Activated CD8-positive, alpha-beta T cell treated with anti-CD3 and anti-CD28 coated beads for 36 hours (primary cell): Measurements from ENCODE around the gene IQGAP3. TPM values are rescaled to one million over a fixed set of nuclear protein-coding genes. Genes with fewer than 3 reads are reported as not detected.

Experiments used
- ATAC-seq: fragments of 200-7000 bp; cut with Tn5 transposase; one replicate; pipeline ENCODE4 v1.10.0; 2021; ENCODE audit warnings: mild to moderate bottlenecking, moderate library complexity
- CTCF ChIA-PET: fragments of 350-600 bp; sonication (Branson Sonifier 250); formaldehyde crosslinking; loops from one replicate; lab custom pipeline; 2021; ENCODE audit warnings: antibody characterized with exemption; lab: Charles Lee
- POLR2A ChIA-PET: fragments of 350-600 bp; sonication (Branson Sonifier 250); formaldehyde crosslinking; loops from one replicate; lab custom pipeline; 2021; ENCODE audit warnings: antibody characterized with exemption; lab: Charles Lee
- DNase-seq: peaks from one replicate; pipeline ENCODE4 v3.0.0-alpha.2; 2020
- H3K27ac Mint-ChIP-seq: one replicate; pipeline ENCODE4 v1.8.0; 2021; ENCODE audit warnings: mild to moderate bottlenecking, mixed read lengths
- H3K27me3 Mint-ChIP-seq: one replicate; pipeline ENCODE4 v1.8.0; 2021; ENCODE audit warnings: mixed read lengths
- H3K36me3 Mint-ChIP-seq: one replicate; pipeline ENCODE4 v1.8.0; 2021; ENCODE audit warnings: low read depth, mixed read lengths
- H3K4me1 Mint-ChIP-seq: one replicate; pipeline ENCODE4 v1.8.0; 2021; ENCODE audit warnings: low read depth, mixed read lengths
- H3K4me3 Mint-ChIP-seq: one replicate; pipeline ENCODE4 v1.8.0; 2021; ENCODE audit warnings: mild to moderate bottlenecking, moderate library complexity, mixed read lengths
- H3K9me3 Mint-ChIP-seq: one replicate; pipeline ENCODE4 v1.8.0; 2021; ENCODE audit warnings: mixed read lengths
- intact Hi-C: fragments of 100-400 bp; cut with micrococcal nuclease; formaldehyde crosslinking; loops from one replicate; pipeline ENCODE4 v1.10.0; 2022
- total RNA-seq, 2 experiments: library from RNA; stranded (reverse); gene quantifications; one replicate each; pipeline ENCODE4 v1.2.3, GENCODE V29; 2021
- TF ChIP-seq, protein P1 (sequence below): fragments of 200-600 bp; IDR thresholded peaks from one replicate; pipeline ENCODE4 v1.8.0; 2022; ENCODE audit warnings: antibody characterized with exemption, mild to moderate bottlenecking

The IQGAP3 gene
- total RNA-seq, 2 experiments from 2014 or later: 14.4 to 14.9 TPM

DNA sequence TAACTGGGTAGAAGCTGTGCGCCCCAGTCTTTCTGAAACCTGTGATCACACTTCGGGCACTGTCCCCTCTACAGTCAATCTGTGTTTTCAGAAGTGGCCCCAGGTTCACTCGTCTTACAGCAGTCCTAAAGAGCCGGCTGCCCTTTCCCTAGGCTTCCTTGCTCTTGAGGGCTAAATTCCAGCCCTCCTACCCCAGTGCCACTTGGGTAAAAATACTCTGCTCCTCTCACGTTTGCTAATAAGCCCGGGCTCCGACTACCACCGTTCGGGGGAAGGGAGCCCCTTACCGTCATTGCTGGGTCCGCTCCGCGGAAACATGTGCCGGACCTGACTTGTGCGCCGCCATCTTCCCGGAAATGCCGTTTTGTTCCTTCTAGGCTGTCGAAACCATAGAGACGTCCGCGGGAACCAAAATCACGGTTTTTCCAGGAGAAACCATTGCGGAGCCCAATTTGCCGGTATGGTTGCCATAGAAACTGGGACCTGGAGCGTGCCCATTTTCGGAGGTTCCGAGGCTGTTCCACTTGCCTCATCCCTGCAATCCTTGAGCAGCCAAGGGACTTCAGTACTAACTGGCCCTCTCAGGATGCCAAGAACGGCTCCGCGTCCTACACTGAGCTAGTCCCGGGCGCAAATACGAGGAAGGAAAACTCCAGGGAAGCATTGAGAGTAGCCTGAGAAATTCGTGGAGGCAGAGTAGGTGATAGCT is 28.9 kb upstream of the IQGAP3 start, which contains the start of gene GPATCH4:
TSS of gene GPATCH4 (minus strand) at position 358 of the 709 bp plus-strand sequence.
- H3K27me3 Mint-ChIP-seq: no peaks in the 10 kb centered on the region
- POLR2A ChIA-PET: interaction anchor here (0.6 to 3.2 kb wide), 9 partner anchors 10 to 125 kb away, joined by 3 to 29 read pairs (median 4); partner anchors contain the start of gene NAXE
- H3K36me3 Mint-ChIP-seq: peaks cover 37% of the 10 kb centered on the region
- peak within 1 kb of the TSS; percentile 97 for H3K27ac Mint-ChIP-seq
- TF ChIP-seq, protein P1, sequence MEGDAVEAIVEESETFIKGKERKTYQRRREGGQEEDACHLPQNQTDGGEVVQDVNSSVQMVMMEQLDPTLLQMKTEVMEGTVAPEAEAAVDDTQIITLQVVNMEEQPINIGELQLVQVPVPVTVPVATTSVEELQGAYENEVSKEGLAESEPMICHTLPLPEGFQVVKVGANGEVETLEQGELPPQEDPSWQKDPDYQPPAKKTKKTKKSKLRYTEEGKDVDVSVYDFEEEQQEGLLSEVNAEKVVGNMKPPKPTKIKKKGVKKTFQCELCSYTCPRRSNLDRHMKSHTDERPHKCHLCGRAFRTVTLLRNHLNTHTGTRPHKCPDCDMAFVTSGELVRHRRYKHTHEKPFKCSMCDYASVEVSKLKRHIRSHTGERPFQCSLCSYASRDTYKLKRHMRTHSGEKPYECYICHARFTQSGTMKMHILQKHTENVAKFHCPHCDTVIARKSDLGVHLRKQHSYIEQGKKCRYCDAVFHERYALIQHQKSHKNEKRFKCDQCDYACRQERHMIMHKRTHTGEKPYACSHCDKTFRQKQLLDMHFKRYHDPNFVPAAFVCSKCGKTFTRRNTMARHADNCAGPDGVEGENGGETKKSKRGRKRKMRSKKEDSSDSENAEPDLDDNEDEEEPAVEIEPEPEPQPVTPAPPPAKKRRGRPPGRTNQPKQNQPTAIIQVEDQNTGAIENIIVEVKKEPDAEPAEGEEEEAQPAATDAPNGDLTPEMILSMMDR: no peak
- H3K9me3 Mint-ChIP-seq: no peaks in the 10 kb centered on the region
- H3K4me3 Mint-ChIP-seq: peak within 1 kb of the TSS; percentile 93
- intact Hi-C loops: loop anchor here (5.0 kb wide), 1 partner anchor 144 kb away; no protein-coding TSS in a partner anchor
- H3K4me1 Mint-ChIP-seq: peaks cover 32% of the 10 kb centered on the region
- DNase-seq (peak; percentile 91), ATAC-seq (peak; percentile 77)
- CTCF ChIA-PET: interaction anchor here (0.6 to 5.5 kb wide), 14 partner anchors 7 to 215 kb away, joined by 3 to 27 read pairs (median 4); partner anchors contain the start of genes MEF2D and NAXE

DNA sequence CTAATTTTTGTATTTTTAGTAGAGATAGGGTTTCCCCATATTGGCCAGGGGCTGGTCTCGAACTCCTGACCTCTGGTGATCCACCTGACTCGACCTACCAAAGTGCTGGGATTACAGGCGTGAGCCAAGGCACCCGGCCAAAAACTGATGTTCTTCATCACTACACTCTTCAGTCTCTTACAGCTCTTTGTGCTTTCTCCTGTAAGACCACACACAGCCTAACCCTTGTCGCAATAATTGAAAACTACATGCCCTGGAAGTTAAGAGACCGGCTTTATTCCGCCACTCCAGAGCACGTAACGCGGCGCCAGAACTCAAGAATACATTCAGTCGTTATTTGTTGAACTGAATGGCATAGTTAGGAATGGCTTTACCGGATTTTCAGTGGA is 28.4 kb upstream of the IQGAP3 start:
- peaks cover 32% of the 10 kb centered on the region for H3K4me1 Mint-ChIP-seq
- CTCF ChIA-PET: interaction anchor here (1.0 to 5.5 kb wide), 11 partner anchors 8 to 215 kb away, joined by 3 to 27 read pairs (median 6); partner anchors contain the start of genes MEF2D and NAXE
- DNase-seq (peak; percentile 23), ATAC-seq (no peak)
- peak overlapping the region; percentile 93 for H3K4me3 Mint-ChIP-seq
- POLR2A ChIA-PET: interaction anchor here (0.8 to 3.2 kb wide), 11 partner anchors 9 to 125 kb away, joined by 3 to 29 read pairs (median 4); partner anchors contain the start of gene NAXE
- H3K27me3 Mint-ChIP-seq: no peaks in the 10 kb centered on the region
- TF ChIP-seq, protein P1: no peak
- H3K27ac Mint-ChIP-seq: peak overlapping the region; percentile 97
- H3K36me3 Mint-ChIP-seq: peaks cover 40% of the 10 kb centered on the region
- intact Hi-C loops: loop anchor here (5.0 kb wide), 1 partner anchor 143 kb away; no protein-coding TSS in a partner anchor
- H3K9me3 Mint-ChIP-seq: no peaks in the 10 kb centered on the region

DNA sequence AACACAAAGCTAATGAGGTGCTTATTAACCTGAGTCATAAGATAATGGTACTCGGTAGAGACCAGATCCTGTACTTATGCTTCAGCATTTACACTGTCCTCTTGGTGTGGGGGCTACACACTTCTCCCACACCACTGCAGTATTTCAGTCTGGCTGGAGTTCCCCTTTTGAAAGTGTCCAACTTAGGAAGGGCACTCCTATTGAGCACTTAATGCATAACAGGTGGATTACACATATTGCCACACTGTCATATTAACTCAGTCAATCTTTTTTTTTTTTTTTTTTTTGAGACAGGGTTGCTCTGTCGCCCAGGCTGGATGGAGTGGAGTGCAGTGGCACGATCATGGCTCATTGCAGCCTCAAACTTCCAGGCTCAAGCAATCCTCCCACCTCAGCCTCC is 27.4 kb upstream of the IQGAP3 start:
- H3K36me3 Mint-ChIP-seq: peaks cover 49% of the 10 kb centered on the region
- DNase-seq (peak; percentile 37), ATAC-seq (peak; percentile 81)
- TF ChIP-seq, protein P1: peak; percentile 45
- H3K4me1 Mint-ChIP-seq: peaks cover 37% of the 10 kb centered on the region
- CTCF ChIA-PET: interaction anchor here (1.0 to 5.5 kb wide), 10 partner anchors 9 to 214 kb away, joined by 4 to 27 read pairs (median 6); partner anchors contain the start of genes MEF2D and NAXE
- POLR2A ChIA-PET: interaction anchor here (0.6 to 3.2 kb wide), 14 partner anchors 8 to 142 kb away, joined by 3 to 29 read pairs (median 4); partner anchors contain the start of genes MEF2D and NAXE
- H3K9me3 Mint-ChIP-seq: no peaks in the 10 kb centered on the region
- intact Hi-C loops: loop anchor here (5.0 kb wide), 1 partner anchor 143 kb away; no protein-coding TSS in a partner anchor
- H3K27me3 Mint-ChIP-seq: no peaks in the 10 kb centered on the region
- H3K27ac Mint-ChIP-seq: peak overlapping the region; percentile 97
- H3K4me3 Mint-ChIP-seq: peak overlapping the region; percentile 93

DNA sequence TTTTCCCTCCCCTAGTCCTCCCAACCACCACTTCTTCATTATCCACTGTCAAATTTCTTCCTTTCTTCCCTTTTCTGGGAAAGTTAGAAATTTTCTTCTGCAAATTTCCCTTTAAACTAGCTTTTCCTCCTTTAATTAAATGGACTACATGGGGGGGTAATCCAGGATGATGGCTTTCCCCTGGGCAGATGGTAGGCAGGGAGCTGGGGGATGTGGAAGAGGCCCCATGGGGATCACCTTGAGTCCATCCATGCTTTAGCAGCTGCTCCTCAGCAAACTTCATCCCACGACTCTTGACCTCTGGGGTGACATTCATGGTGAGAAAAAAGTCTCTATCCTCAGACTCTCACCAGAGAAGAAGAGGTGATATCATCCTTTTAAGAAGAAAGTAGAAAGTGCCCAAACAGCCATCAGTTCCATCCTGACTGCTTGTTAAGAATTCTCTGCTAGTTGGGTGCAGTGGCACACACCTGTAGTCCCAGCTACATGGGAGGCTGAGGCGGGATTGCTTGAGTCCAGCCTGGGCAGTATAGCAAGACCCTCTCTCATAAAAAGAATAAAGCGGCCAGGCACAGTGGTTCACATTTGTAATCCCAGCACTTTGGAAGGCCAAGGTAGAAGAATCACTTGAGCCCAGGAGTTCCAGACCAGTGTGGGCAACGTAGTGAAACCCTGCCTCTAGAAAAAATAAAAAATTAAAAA is 26.5 kb upstream of the IQGAP3 start:
- Mint-ChIP-seq H3K27me3 (no peaks in the 10 kb centered on the region), H3K27ac (peak overlapping the region; percentile 97), H3K4me1 (peaks cover 41% of the 10 kb centered on the region), H3K9me3 (no peaks in the 10 kb centered on the region), H3K4me3 (peak overlapping the region; percentile 93), H3K36me3 (peaks cover 51% of the 10 kb centered on the region)
- intact Hi-C loops: no loop called here
- TF ChIP-seq, protein P1: no peak
- ChIA-PET POLR2A (interaction anchor here (0.6 to 3.2 kb wide), 7 partner anchors 7 to 98 kb away, joined by 3 to 29 read pairs (median 5); partner anchors contain the start of genes MEF2D and NAXE), CTCF (interaction anchor here (0.7 to 5.5 kb wide), 9 partner anchors 9 to 213 kb away, joined by 3 to 27 read pairs (median 10); partner anchors contain the start of gene NAXE)
- DNase-seq (no peak), ATAC-seq (no peak)
